Stimulated activated CD8-positive, alpha-beta memory T cell treated with anti-CD3 and anti-CD28 coated beads, Interleukin-7, amount 100 ng/mL, for 48 hours (primary cell): ENCODE data around the gene RAB33B.
"Not testable (repeated sequence)": the region's sequence is repeated elsewhere in the genome, so short reads cannot be mapped to it uniquely, and the experiment has no call there.

ENCODE experiments used
- DNase-seq, 2 donors: peaks; one replicate each; pipeline ENCODE4 v3.0.0-alpha.2; 2020; ENCODE audit warnings: low read depth in 1 of 2; ENCODE audit errors: extremely low read depth in 1 of 2

The RAB33B gene

DNA sequence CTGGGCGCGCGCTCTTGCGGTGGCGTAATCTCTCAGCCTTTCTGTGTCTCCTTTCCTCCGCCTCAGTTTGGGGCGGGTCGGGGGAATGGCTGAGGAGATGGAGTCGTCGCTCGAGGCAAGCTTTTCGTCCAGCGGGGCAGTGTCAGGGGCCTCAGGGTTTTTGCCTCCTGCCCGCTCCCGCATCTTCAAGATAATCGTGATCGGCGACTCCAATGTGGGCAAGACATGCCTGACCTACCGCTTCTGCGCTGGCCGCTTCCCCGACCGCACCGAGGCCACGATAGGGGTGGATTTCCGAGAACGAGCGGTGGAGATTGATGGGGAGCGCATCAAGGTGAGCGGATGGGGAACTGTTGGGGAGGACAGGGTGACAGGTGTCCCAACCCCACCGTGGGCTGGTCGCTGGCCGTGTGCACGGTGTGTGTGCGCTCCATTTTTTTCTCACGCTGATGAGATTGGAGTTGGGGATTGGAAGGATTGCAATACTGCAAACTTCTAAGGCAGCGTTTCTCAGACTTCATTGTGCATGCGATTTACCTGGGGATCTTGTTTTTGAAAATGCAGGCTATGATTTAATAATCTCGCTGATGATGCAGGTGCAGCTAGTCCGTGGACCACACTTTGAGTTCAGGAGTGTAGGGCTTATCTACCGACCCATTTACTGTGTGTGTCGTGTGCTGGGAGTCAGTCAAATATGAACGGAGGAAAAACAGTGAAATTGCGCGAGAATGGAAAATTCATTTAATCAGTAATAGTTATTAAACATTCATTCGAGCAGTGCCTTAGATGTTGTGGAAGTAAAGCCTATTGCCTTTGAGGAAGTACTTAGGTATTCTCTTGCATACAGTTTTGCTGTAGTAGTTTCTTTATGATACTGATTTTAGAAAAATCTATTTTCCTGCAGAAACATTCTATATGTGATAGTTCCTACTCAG is at the start of gene RAB33B:
Gene RAB33B, plus strand, starts transcription at position 11 of the 935 bp plus-strand sequence. Its CDS starts 75 bp downstream, at position 86.
- no peak for DNase-seq

DNA sequence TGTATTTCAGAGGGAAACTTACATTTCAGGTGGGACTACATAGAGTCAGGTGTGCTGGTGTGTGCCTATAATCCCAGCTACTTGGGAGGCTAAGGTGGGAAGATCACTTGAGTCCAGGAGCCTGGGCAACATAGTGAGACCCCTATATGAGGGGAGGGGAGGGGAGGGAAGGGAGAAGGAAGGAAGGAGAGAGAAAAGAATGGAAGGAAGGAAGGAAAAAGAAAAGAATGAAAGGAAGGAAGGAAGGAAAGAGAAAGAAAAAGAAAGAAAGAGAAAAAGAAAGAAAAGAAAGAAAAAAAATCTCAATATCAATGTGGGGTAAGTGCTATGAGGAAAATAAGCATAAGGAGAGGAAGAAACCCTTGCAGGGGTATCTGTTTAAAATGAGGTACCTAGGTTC is 43.6 kb upstream of the RAB33B start:
- no peak for DNase-seq

DNA sequence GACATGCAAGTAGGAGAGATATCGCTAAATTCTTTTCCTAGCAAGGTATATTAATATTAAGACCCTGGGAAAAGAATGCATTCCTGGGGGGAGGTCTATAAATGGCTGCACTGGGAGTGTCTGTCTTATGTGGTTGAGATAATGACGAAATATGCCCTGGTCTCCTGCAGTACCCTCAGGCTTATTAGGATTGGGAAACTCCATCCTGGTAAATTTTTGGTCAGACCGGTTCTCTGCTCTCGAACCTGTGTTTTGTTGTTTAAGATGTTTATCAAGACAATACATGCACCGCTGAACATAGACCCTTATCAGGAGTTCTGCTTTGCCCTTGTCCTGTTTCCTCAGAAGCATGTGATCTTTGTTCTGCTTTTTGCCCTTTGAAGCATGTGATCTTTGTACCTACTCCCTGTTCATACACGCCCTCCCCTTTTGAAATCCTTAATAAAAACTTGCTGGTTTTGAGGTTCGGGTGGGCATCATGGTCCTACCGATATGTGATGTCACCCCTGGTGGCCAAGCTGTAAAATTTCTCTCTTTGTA is 39.2 kb upstream of the RAB33B start:
- not testable (repeated sequence) for DNase-seq

DNA sequence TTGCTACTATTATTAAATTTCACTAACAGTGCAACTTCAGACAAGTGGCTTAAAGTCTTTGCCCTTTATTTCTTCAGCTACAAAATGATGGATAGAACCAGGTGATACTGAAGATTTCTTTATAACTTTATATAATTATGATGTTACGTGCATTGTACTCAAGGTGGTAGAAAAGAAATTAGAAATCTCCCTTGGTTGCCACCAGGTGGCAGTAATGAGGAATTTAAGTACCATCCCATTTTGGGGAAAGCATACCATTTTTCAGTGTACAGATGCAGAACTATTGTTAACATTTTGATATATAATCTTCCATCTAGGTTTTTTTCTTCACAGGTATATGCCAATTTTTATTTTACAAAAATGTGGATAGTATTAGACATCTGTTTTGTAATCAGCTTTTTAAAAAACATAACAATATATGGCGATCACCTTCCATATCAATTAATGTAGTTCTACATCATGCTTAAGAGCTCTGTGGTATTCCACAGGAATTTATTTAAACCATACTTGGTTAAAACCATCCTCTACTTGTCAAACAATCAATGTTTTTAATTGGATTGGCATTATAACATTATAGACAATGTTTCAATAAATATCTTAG is 37.7 kb upstream of the RAB33B start:
- DNase-seq, result no peak

DNA sequence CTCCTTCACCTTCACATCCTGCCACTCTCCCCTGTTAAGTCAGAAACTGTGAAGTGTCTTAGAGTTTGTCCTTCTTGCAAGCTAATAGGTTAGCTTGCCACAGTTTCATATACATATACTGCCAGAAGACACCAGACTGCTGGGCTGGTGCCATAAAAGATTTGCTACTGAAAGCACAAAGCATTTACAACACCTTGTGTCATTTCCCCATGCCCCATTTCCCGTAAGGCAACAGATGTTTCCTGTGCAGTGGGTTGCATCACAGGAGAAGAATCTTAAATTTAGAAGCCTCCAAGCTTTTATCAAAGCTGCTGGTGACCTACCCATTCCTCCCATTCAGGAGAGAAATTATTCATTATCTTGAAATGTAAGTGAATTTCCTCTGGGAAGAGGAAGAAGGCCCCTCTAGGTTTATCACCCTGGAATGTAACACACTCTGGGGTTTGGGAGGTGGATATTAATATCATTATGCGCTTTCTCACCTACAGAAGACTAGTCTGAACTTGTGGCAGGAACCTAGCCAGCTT is 34.5 kb upstream of the RAB33B start:
- DNase-seq, result no peak

DNA sequence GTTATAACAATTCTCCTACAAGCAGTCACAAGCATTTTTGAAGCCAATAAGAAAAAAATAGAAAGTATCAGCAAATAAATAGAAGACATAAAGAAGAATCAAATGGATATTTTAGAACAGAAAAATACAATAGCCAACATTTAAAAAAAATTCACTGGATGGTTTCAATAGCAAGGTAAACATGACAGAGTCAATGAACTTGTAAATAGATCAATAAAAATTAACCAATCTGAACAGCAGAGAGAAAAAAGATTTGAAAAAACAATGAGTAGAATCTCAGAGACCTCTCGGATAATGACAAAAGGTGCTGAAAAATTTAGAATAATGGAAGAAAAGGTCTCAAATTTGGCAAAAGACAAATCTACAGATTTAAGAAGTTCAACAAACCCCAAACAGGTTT is 33.3 kb upstream of the RAB33B start:
- DNase-seq, result no peak

DNA sequence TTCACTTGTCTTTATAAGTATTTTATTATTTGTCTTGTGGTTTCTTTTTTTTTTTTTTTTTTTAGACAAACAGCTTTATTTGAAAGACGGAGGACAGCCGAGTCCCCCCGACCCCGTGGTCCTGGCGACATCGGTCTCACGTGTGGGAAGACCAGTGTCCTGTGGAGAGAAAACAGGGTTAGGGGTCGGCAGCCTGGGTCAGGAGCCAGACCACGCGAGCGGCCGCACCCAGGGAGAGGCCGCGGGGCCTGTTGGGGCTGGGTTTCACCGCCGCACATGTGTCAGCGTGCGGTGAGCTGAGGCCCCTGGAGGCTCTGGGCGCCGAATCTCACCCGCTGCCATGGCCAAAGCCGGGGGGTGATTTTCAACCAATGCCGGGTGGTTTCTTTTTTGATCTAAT is 17.8 kb upstream of the RAB33B start:
- no peak for DNase-seq

DNA sequence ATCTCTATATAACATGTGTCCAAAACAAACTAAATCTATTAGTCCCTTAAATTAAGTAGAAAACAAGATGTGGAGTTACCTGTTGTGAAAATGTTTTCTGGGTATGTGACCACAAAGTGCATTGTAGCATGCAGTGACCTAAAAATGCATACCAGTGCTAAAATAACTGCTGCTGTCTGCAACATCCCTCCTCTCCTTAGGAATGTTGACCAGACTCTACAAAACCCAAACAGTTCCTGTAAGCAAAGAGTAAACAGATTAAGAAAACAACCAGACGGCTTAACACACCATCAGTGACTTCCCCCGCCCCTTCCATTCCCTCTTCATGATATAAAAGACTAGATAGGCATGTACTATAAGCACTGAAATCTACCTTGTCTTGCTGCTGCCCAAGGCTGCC is 15.8 kb upstream of the RAB33B start:
- no peak for DNase-seq

DNA sequence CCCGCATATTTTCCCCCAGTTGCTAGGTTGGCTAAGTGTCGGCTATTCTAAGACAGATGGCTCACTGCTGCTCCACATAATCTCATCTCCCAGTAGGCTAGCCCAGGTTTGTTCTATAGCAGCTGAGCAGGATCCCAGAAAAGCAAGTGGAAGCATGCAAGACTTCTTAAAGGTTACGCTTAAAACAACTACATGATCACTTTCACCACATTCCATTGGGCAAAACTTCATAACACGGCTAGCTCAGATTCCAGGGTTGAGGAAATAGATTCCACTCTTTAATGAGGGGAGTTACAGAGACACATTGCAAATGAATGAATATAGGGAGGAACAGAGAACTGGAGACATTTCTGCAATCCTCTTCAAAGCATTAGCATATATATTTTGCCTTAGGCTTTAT is 12.9 kb upstream of the RAB33B start:
- DNase-seq, result no peak

DNA sequence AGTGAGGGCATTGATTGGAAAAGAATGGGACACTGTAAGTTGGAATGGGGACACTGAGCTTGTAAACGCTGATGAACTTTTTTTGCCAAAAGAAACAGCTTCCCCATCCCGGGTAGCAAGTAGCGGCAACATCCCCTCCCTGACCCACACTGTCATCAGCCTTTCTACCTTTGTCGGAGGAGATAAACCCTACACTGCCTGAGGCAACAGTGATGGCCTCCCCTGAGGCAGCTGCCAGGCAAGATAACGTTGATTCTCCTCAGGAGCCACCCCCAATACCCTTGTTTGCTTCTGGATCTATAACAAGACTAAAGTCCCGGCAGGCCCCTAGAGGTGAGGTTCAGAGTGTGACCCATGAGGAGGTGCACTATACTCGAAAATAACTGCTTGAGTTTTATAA is 10.3 kb upstream of the RAB33B start:
- no peak for DNase-seq

DNA sequence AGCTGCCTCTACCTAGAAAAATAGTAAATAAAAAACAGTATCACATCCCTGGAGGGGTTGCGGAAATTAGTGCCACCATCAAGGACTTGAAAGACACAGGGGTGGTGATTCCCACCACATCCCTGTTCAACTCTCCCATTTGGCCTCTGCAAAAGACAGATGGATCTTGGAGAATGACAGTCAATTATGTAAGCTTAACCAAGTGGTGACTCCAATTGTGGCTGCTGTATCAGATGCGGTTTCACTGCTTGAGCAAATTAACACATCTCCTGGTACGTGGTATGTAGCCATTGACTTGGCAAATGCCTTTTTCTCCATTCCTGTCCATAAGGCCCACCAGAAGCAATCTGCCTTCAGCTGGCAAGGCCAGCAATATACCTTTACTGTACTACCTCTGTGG is 9.0 kb upstream of the RAB33B start:
- not testable (repeated sequence) for DNase-seq

DNA sequence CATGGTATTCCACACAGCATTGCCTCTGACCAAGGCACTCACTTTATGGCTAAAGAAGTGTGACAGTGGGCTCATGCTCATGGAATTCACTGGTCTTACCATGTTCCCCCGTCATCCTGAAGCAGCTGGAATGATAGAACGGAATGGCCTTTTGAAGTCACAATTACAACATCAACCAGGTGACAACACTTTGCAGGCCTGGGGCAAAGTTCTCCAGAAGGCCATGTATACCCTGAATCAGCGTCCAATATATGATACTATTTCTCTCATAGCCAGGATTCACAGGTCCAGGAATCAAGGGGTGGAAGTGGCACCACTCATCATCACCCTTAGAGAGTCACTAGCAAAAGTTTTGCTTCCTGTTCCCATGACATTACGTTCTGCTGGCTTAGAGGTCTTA is 6.8 kb upstream of the RAB33B start:
- DNase-seq, result not testable (repeated sequence)

DNA sequence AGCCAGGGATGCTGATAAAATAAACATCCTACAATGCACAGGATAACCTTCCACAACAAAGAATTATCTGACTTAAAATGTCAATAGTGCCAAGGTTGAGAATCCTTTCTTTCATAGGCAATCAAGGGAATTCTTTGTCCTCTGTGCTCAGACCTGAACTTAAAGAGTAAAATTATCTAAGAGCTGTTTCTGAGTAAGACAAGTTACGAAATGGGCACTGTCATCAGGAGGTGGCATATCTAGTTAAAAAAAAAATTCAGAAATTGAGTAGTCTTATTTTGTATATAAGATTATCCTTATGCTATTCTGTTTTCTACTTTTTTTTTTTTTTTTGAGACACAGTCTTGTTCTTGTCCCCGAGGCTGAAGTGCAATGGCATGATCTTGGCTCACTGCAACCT is 3.3 kb upstream of the RAB33B start:
- no peak for DNase-seq

DNA sequence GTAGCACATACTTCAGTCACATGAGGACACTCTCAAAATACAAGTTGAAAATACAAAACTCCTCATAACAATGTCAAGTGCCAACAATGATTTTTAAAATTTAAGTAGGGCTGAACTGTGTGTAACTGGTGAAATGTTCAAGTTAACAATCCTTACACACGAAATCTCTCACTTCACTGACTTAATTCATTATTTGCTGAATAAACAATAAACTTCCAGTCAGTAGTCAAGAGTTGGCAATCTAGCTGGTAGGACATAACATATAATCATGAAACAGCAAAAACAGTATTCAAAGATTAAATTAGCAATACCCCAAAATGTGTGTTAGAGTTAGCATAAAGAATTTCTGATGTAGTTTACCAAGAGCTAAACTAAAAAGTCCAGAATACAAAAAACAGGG is 1.9 kb upstream of the RAB33B start:
- no peak for DNase-seq

DNA sequence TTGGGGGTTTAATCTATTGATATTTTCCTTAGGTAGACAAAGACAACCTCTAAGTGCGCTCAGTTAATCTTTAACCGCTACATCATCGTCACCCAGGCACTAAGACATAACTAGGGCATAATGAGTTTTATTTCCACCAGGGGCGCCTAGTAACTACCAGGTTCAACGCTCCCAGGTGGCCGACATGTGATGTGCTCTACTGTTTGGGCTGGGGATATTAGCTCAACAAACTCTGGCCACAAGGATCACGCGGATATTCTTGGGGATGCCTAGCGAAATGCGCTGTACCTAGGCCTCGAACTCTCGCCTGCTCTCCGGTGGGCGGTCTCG is 915 bp upstream of the RAB33B start:
- peak in 1 of 2 donors; percentile 57 for DNase-seq

DNA sequence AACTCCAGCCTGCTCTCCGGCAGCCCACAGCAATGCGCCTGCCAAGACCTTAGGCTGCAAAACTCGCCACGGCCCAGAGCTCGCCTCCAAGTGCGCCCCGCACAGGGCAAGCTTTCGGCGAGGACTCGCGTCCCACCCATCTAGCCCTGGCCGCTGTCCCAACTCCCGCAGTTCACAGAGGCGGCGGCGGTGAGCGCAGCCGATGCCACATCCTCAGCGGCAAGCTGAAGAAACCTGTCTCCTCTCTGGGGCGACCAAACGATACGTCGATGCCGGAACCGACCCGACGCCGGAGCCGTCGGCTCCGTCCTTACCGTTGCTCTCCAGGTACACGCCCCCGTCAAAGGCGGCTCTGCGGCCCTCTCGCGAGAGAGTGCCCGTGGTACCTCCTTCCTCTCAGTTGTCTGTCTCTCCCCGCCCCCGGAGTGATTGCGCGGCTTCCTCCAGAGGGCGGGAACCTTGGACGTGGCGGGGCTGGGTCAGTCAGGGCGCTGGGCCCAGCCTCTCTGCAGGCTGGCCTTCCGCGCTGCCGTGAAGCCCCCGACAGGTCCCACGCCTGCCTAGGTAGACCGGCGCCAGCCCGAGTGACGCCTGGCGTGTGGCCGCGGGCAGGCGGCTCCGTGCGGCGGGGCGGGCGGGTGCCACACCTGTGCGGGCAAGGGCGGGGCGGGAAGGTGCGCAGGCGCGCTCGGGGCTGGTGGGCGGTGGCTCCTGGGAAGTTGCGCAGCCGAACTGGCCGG is 380 bp upstream of the RAB33B start:
- DNase-seq, result peak; percentile 90 to 97

DNA sequence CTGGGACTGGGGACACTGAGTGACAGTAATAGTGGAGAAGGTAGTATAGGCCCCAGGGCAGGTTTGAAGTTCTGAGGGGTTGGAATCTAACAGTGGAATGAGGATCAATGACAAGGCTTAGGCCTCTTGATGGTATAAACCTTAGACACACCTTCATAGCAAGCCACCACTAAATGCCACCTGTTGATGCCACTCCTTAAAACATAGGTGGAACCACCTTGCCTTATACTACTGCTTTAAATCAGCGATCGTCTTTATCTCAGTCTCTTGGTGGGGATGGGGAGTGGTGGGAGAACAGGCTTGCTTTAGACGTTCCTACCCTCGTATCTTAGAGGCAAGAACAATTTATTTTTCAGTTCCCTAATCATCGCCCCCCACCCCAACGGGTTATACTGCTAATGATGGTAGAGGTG is 1.2 kb downstream of the RAB33B start:
- DNase-seq, result no peak

DNA sequence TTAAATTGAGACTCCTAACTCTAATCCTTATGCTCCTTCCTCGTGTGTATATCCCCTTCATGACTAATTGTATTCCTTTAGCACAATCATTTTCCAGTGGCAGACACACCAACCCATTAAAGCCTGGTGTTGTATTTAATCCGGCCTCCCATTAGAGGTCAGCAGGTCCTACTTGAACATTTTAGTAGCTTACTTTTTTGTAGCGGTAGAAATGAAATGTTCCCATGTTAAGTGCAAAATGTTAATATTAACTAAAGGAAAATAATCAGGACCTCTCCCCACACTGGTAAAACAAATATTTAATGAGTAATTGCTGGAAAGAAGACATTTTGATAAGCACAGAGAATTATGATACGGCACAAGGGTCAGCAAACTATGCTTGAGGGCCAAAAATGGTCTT is 3.4 kb downstream of the RAB33B start:
- no peak for DNase-seq

DNA sequence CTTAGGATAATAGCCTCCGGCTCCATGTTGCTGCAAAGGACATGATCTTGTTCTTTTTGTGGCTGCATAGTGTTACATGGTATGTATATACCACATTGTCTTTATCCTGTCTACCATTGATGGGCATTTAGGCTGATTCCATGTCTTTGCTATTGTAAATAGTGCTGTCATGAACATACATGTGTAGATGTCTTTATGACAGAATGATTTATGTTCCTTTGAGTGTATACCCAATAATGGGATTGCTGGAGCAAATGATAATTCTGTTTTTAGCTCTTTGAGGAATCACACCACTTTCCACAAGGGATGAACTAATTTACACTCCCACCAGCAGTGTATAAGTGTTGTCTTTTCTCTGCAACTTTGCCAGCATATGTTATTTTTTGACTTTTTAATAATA is 4.6 kb downstream of the RAB33B start:
- no peak for DNase-seq

DNA sequence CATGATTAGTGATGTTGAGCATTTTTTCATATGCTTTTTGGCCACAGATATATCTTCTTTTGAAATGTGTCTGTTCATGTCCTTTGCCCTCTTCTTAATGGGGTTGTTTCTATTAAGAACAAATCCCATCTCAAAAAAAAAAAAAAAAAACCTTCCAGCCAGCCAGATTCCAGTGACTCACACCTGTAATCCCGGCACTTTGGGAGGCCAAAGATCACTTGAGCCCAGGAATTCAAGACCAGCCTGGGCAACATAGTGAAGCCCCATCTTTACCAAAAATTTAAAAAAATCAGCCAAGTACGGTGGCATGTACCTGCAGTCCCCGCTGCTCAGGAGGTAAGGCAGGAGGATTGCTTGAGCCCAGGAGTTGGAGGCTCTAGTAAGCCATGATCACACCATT is 5.1 kb downstream of the RAB33B start:
- DNase-seq, result no peak

DNA sequence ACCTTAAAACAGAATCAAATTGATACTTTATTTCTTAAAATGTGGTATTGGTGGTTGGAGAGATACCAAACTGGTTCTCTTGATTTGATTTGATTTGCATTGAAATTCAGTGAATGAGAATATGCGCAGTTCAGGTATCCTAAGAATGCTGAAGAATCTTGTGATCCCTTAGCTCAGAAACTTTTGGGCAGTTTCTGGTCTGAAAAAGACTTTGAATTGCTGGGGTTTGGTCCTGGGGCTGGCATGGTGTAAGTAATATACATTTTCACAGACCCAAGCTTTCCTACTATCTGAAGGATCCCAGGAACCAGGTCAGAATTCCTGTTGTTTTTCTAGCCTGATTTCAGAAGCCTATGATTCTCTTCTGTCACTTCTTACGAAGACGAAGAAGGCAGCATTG is 6.6 kb downstream of the RAB33B start:
- DNase-seq, result no peak
